Transverse colon (tissue), 4 donors: ENCODE measurements around the gene LMTK2.

Source experiments
- POLR2A ChIP-seq: fragments of 450-650 bp; IDR thresholded peaks from one replicate; pipeline ENCODE4 v1.6.1; 2016; ENCODE audit warnings: antibody characterized with exemption, mild to moderate bottlenecking, moderate library complexity
- POLR2AphosphoS5 ChIP-seq, 3 donors: sonication (generic); formaldehyde crosslinking; IDR thresholded peaks; one replicate each; pipeline ENCODE4 v1.6.1; 2016; ENCODE audit warnings: antibody characterized with exemption in 3 of 3
- TF ChIP-seq, protein P1 (sequence below), 5 experiments: fragments of 200-600 bp in 3 of 5; fragments of 450-650 bp in 2 of 5; sonication (generic) in 3 of 5; IDR thresholded peaks; 1 replicate in 2 of 5; 2 replicates in 3 of 5; pipeline ENCODE4 v1.5.1; 2016 to 2017; ENCODE audit warnings: antibody characterized with exemption in 5 of 5, inconsistent platforms in 3 of 5, mild to moderate bottlenecking in 2 of 5, moderate library complexity in 1 of 5

DNA sequence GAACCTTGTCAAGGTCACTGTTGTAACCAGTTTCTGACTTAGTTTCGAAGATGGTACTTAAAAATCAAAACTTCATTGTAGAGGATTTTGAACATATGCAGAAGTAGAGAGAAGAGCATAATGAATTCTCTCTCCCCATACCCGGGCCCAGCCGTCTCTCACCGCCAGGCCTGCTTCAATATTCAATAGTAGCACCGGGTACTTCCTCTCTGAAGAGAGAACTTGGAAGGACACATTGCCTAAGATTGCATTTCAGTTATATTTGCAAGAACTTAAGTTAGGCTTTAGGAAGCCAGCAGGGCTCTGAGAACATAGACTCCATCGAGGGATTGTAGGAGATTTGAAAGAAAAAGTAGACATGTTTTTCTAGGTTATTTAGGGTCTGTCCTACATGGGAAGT, 19.1 kb downstream of the LMTK2 start:
- no peak for TF ChIP-seq POLR2AphosphoS5 (IDR thresholded peaks at IDR 0.05)
- TF ChIP-seq, protein P1, sequence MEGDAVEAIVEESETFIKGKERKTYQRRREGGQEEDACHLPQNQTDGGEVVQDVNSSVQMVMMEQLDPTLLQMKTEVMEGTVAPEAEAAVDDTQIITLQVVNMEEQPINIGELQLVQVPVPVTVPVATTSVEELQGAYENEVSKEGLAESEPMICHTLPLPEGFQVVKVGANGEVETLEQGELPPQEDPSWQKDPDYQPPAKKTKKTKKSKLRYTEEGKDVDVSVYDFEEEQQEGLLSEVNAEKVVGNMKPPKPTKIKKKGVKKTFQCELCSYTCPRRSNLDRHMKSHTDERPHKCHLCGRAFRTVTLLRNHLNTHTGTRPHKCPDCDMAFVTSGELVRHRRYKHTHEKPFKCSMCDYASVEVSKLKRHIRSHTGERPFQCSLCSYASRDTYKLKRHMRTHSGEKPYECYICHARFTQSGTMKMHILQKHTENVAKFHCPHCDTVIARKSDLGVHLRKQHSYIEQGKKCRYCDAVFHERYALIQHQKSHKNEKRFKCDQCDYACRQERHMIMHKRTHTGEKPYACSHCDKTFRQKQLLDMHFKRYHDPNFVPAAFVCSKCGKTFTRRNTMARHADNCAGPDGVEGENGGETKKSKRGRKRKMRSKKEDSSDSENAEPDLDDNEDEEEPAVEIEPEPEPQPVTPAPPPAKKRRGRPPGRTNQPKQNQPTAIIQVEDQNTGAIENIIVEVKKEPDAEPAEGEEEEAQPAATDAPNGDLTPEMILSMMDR (IDR thresholded peaks at IDR 0.05), result no peak
- no peak for TF ChIP-seq POLR2A
